ENCODE results near the gene SPIB. TPM values are rescaled to one million over a fixed set of nuclear protein-coding genes. Genes with fewer than 3 reads are reported as not detected.

Gene SPIB
- total RNA-seq, 1 donor from 2014 or later = 2.9 TPM

DNA sequence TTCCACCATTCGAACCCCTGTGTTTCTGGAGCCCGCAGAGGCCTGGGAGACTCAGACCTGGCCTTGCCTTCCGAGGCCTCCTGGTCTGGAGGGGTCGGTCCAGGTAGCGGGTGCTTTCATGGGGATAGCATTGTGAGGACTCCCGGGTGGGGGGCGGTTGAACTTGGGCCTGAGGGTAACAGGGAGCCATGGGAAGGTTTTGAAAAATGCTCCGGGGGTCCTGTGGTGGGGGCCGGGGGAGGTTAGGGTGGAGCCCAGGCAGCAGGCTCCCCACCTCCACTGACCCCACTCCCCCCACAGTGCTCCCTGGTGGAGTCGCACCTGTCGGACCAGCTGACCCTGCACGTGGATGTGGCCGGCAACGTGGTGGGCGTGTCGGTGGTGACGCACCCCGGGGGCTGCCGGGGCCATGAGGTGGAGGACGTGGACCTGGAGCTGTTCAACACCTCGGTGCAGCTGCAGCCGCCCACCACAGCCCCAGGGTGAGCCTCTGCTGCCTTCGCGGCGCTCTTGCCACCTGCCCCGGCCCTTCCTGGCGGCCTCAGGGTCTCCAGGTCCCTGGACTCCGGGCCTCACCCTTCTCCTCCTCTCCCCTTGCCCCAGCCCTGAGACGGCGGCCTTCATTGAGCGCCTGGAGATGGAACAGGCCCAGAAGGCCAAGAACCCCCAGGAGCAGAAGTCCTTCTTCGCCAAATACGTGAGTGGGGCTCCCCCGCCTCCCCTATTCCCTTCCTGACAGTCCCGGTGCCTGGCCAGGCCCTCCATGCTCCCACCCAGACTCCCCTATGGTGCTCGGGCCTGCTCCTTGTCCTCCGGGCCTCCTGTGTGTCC, 61.8 kb downstream of the SPIB start:
- no peak for DNase-seq (ENCODE audit: low spot score)
- intact Hi-C loops (cut with DNase I) = no loop called here
- no peak for ATAC-seq

Other genes with a start within 250 kb of the SPIB start
- 48.7 TPM for gene MYH14, start 215.3 kb upstream of the SPIB start, total RNA-seq
- 2.7 TPM for gene KCNC3, start 89.6 kb upstream of the SPIB start, total RNA-seq
- gene NAPSA, start 53.3 kb upstream of the SPIB start, total RNA-seq = 3.4 TPM
- 73.7 TPM for gene NR1H2, start 42.5 kb upstream of the SPIB start, total RNA-seq
- gene POLD1, start 34.6 kb upstream of the SPIB start, total RNA-seq = 21.3 TPM
- not detected for gene MYBPC2, start 14.0 kb downstream of the SPIB start, total RNA-seq
- gene EMC10, start 57.6 kb downstream of the SPIB start, total RNA-seq = 66.9 TPM
- gene GARIN5A, start 57.9 kb downstream of the SPIB start, total RNA-seq = 0.45 TPM
- gene JOSD2, start 92.3 kb downstream of the SPIB start, total RNA-seq = 33.6 TPM
- not detected for gene ASPDH, start 95.0 kb downstream of the SPIB start, total RNA-seq
- gene LRRC4B, start 149.5 kb downstream of the SPIB start, total RNA-seq = 3.5 TPM
- gene SYT3, start 220.9 kb downstream of the SPIB start, total RNA-seq = not detected
- not detected for gene C19orf81, start 230.5 kb downstream of the SPIB start, total RNA-seq